GM18520 (cell line): ENCODE measurements around the gene CACNG8.
"Not testable (repeated sequence)": the region's sequence is repeated elsewhere in the genome, so short reads cannot be mapped to it uniquely, and the experiment has no call there.

Experiments
- ATAC-seq: cut with Tn5 transposase; IDR thresholded peaks from one replicate; pipeline ENCODE4 v1.9.1; 2021; ENCODE audit not compliant: unreplicated experiment

The CACNG8 gene

GRCh38 chr19:53962887-53963431 lies at the start of gene CACNG8:
CACNG8 (plus strand) TSS chr19:53962937.
- ATAC-seq: no peak

- ATAC-seq: no peak
Measured at GRCh38 chr19:53915000-53915399, 47.7 kb upstream of the CACNG8 start.

GRCh38 chr19:53916004-53916403 lies 46.7 kb upstream of the CACNG8 start:
- no peak for ATAC-seq

- no peak for ATAC-seq
Measured at GRCh38 chr19:53917356-53917755, 45.4 kb upstream of the CACNG8 start.

GRCh38 chr19:53927739-53928138 lies 35.0 kb upstream of the CACNG8 start:
- ATAC-seq: no peak

GRCh38 chr19:53936029-53936428 lies 26.7 kb upstream of the CACNG8 start:
- no peak for ATAC-seq

- ATAC-seq: no peak
Measured at GRCh38 chr19:53942001-53942786, 20.5 kb upstream of the CACNG8 start.

GRCh38 chr19:53944416-53944815 lies 18.3 kb upstream of the CACNG8 start:
- no peak for ATAC-seq

GRCh38 chr19:53944933-53945332 lies 17.8 kb upstream of the CACNG8 start:
- ATAC-seq: no peak

GRCh38 chr19:53945441-53945840 lies 17.3 kb upstream of the CACNG8 start:
- ATAC-seq: no peak

- no peak for ATAC-seq
Measured at GRCh38 chr19:53945998-53946397, 16.7 kb upstream of the CACNG8 start.

- no peak for ATAC-seq
Measured at GRCh38 chr19:53947624-53948023, 15.1 kb upstream of the CACNG8 start.

GRCh38 chr19:53948611-53949010 lies 14.1 kb upstream of the CACNG8 start:
- not testable (repeated sequence) for ATAC-seq

GRCh38 chr19:53951436-53951835 lies 11.3 kb upstream of the CACNG8 start:
- no peak for ATAC-seq

GRCh38 chr19:53951947-53952346 lies 10.8 kb upstream of the CACNG8 start:
- ATAC-seq: no peak

- ATAC-seq: no peak
Measured at GRCh38 chr19:53953383-53953782, 9.4 kb upstream of the CACNG8 start.

- ATAC-seq: no peak
Measured at GRCh38 chr19:53957448-53958167, 5.1 kb upstream of the CACNG8 start.

GRCh38 chr19:53958168-53958571 lies 4.6 kb upstream of the CACNG8 start:
- ATAC-seq: no peak

GRCh38 chr19:53958823-53959757 lies 3.6 kb upstream of the CACNG8 start:
- ATAC-seq: no peak

GRCh38 chr19:53960187-53960586 lies 2.5 kb upstream of the CACNG8 start:
- ATAC-seq: no peak

GRCh38 chr19:53960886-53961285 lies 1.9 kb upstream of the CACNG8 start:
- ATAC-seq: no peak
